Measurements from ENCODE around the gene TMEM266.

The TMEM266 gene

GRCh38 chr15:76099388-76099787 lies 39.6 kb downstream of the TMEM266 start:
- Mint-ChIP-seq H3K4me1 (ENCODE audit: low read depth) (no peaks in the 10 kb centered on the region), H3K27ac (no peak overlapping the region), H3K4me3 (no peak overlapping the region), H3K36me3 (ENCODE audit: low read depth) (no peaks in the 10 kb centered on the region), H3K9me3 (no peaks in the 10 kb centered on the region), H3K27me3 (peaks cover 70% of the 10 kb centered on the region)

DNA sequence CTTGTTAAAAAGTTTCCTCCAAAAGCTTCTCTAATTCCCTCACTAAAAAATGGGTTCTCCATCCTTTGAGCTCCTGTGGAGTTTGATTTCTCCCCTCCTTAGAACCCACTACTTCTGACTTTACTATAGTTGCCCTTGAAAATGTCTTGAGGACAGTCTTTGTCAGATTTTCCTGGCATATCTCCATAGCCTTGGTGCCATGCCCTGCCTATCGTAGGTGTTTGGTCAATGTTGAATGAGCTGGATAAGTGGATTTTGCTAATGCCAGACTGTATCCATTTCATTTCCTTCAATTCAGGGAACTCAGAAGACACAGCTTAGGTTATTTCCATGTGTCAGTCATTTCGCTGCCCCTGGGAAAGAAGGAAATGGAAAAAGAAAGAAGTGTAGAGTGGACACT lies 40.6 kb downstream of the TMEM266 start:
- Mint-ChIP-seq H3K27ac (no peak overlapping the region), H3K36me3 (ENCODE audit: low read depth) (no peaks in the 10 kb centered on the region), H3K27me3 (peaks cover 63% of the 10 kb centered on the region), H3K4me1 (ENCODE audit: low read depth) (no peaks in the 10 kb centered on the region), H3K4me3 (no peak overlapping the region), H3K9me3 (no peaks in the 10 kb centered on the region)

GRCh38 chr15:76101655-76102054 lies 41.9 kb downstream of the TMEM266 start:
- Mint-ChIP-seq H3K9me3 (no peaks in the 10 kb centered on the region), H3K27me3 (peaks cover 50% of the 10 kb centered on the region), H3K4me3 (no peak overlapping the region), H3K36me3 (ENCODE audit: low read depth) (no peaks in the 10 kb centered on the region), H3K27ac (no peak overlapping the region), H3K4me1 (ENCODE audit: low read depth) (no peaks in the 10 kb centered on the region)

DNA sequence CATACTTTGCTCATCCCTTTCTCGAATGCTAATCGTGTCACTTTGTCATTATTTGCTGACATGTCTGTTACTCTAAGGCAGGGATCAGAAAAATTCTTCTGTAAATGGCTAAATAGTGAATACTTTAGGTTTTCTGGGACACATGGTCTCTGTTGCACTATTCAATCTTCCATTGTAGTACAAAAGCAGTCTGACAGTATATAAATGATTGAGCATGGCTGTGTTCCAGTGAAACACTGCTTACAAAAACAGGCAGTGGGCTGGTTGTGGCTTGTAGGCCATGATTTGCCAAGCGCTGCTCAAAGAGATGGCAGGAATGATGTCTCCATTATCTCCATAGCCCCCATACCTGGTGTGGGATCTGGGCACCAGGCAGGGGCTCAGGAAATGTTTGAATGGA lies 45.6 kb downstream of the TMEM266 start:
- no peaks in the 10 kb centered on the region for H3K9me3 Mint-ChIP-seq
- no peaks in the 10 kb centered on the region for H3K4me1 Mint-ChIP-seq (ENCODE audit: low read depth)
- H3K27ac Mint-ChIP-seq, result no peak overlapping the region
- no peaks in the 10 kb centered on the region for H3K36me3 Mint-ChIP-seq (ENCODE audit: low read depth)
- H3K4me3 Mint-ChIP-seq, result no peak overlapping the region
- peaks cover 25% of the 10 kb centered on the region for H3K27me3 Mint-ChIP-seq

DNA sequence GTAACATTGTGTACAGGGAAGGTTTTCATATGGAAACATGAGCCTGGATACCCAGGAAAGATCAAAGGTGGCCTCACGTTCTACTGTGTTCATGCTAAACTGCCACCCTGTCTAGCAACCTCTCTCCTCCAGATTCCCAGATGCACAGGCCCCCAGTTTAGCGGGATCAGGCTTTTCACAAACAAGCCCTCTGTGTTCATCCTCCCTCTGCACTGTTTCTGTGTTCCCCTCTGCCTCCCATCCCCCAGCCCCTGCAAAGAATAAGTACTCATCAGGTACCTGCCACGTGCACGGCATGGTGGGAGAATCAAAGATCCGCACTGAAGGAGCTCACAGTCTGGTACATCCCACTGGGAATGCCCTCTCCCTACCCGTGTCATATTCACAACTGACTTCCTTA lies 46.1 kb downstream of the TMEM266 start:
- Mint-ChIP-seq H3K36me3 (ENCODE audit: low read depth) (no peaks in the 10 kb centered on the region), H3K27ac (no peak overlapping the region), H3K9me3 (no peaks in the 10 kb centered on the region), H3K4me3 (no peak overlapping the region), H3K27me3 (peaks cover 26% of the 10 kb centered on the region), H3K4me1 (ENCODE audit: low read depth) (no peaks in the 10 kb centered on the region)

- H3K36me3 Mint-ChIP-seq (ENCODE audit: low read depth), result no peaks in the 10 kb centered on the region
- no peaks in the 10 kb centered on the region for H3K9me3 Mint-ChIP-seq
- H3K27me3 Mint-ChIP-seq, result peaks cover 23% of the 10 kb centered on the region
- no peaks in the 10 kb centered on the region for H3K4me1 Mint-ChIP-seq (ENCODE audit: low read depth)
- H3K27ac Mint-ChIP-seq, result no peak overlapping the region
- no peak overlapping the region for H3K4me3 Mint-ChIP-seq
These were observed 47.4 kb downstream of the TMEM266 start for GRCh38 chr15:76107169-76107568.

DNA sequence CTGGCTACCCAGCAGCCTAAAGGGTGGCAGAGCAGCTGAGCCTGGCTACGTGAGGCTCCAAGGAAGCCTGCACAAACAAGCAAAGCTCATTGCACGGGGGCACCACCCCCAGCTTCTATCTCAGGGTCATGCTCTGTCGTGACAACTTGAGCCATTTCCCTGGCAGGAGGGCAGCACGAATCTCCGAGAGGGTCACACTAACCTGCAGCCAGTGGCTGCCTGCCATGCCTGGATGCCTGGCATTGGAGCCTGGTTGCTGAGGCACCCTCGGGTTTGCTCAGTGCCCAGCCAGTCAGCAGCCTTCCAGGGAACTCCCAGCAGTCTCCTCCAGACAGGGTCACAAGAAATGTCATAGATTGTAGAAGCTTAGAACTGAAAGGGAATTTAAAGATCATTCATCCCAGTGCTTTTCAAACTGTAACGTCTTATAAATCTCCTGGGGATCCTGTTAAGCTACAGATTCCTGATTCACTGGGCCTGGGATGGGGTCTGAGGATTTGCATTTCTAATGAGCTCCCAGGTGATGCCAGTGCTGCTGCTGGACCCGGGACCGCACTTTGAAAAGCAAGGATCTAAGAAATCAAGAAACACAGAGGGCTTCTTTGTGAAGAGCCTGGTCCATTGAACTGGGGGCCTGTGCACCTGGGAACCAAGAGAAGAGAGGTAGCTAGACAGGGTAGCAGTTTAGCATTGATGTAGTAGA lies 48.4 kb downstream of the TMEM266 start:
- H3K9me3 Mint-ChIP-seq, result no peaks in the 10 kb centered on the region
- no peak overlapping the region for H3K4me3 Mint-ChIP-seq
- no peaks in the 10 kb centered on the region for H3K36me3 Mint-ChIP-seq (ENCODE audit: low read depth)
- H3K27me3 Mint-ChIP-seq, result peaks cover 17% of the 10 kb centered on the region
- H3K4me1 Mint-ChIP-seq (ENCODE audit: low read depth), result no peaks in the 10 kb centered on the region
- no peak overlapping the region for H3K27ac Mint-ChIP-seq

- no peaks in the 10 kb centered on the region for H3K4me1 Mint-ChIP-seq (ENCODE audit: low read depth)
- peaks cover 15% of the 10 kb centered on the region for H3K27me3 Mint-ChIP-seq
- H3K27ac Mint-ChIP-seq, result no peak overlapping the region
- no peaks in the 10 kb centered on the region for H3K9me3 Mint-ChIP-seq
- H3K4me3 Mint-ChIP-seq, result no peak overlapping the region
- H3K36me3 Mint-ChIP-seq (ENCODE audit: low read depth), result no peaks in the 10 kb centered on the region
These were observed 49.3 kb downstream of the TMEM266 start for GRCh38 chr15:76109046-76109445.

DNA sequence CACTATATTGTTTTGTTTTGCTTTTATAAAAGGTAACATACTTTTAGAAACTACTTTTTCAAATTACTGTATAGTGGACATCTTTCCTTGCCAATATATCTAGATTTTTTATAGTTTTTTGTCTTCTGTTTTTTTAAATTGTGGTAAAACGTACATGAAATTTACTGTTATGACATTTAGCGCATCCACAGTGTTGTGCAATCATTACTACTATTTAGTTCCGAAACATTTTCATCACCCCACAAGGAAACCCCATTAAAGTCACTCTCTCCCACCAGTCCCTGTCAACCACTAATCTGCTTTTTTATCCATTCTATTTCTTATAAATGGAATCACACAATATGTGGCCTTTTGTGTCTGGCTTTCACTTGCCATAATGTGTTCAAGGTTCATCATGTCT lies 54.8 kb downstream of the TMEM266 start:
- H3K4me1 Mint-ChIP-seq (ENCODE audit: low read depth), result no peaks in the 10 kb centered on the region
- peaks cover 15% of the 10 kb centered on the region for H3K27me3 Mint-ChIP-seq
- no peak overlapping the region for H3K27ac Mint-ChIP-seq
- H3K9me3 Mint-ChIP-seq, result no peaks in the 10 kb centered on the region
- no peaks in the 10 kb centered on the region for H3K36me3 Mint-ChIP-seq (ENCODE audit: low read depth)
- H3K4me3 Mint-ChIP-seq, result no peak overlapping the region

GRCh38 chr15:76116138-76116885 lies 56.5 kb downstream of the TMEM266 start:
- no peaks in the 10 kb centered on the region for H3K9me3 Mint-ChIP-seq
- H3K4me1 Mint-ChIP-seq (ENCODE audit: low read depth), result no peaks in the 10 kb centered on the region
- peaks cover 8% of the 10 kb centered on the region for H3K27me3 Mint-ChIP-seq
- no peaks in the 10 kb centered on the region for H3K36me3 Mint-ChIP-seq (ENCODE audit: low read depth)
- H3K27ac Mint-ChIP-seq, result no peak overlapping the region
- H3K4me3 Mint-ChIP-seq, result no peak overlapping the region

DNA sequence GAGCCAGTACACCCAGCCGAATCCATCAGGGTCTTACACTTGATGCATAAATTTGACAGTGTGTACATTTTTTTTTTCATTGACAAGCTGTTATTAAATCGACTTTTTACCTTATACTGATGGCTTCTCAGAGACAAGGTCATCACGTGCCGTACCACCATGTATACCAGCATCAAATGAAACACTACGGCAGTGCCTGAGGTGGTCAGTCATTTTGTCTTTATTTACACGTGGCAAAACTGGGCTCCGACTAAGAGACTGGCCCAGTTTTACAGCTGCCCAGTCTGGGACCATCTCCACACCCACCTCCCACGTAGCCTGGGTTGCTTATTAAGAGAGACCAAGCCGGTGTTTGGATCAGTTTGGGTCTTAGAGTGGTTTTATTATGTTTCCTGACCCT lies 57.4 kb downstream of the TMEM266 start:
- Mint-ChIP-seq H3K4me1 (ENCODE audit: low read depth) (no peaks in the 10 kb centered on the region), H3K27me3 (peaks cover 11% of the 10 kb centered on the region), H3K36me3 (ENCODE audit: low read depth) (no peaks in the 10 kb centered on the region), H3K27ac (no peak overlapping the region), H3K9me3 (no peaks in the 10 kb centered on the region), H3K4me3 (no peak overlapping the region)

GRCh38 chr15:76118767-76119166 lies 59.0 kb downstream of the TMEM266 start:
- no peak overlapping the region for H3K27ac Mint-ChIP-seq
- no peaks in the 10 kb centered on the region for H3K9me3 Mint-ChIP-seq
- H3K4me1 Mint-ChIP-seq (ENCODE audit: low read depth), result no peaks in the 10 kb centered on the region
- H3K36me3 Mint-ChIP-seq (ENCODE audit: low read depth), result no peaks in the 10 kb centered on the region
- peaks cover 16% of the 10 kb centered on the region for H3K27me3 Mint-ChIP-seq
- no peak overlapping the region for H3K4me3 Mint-ChIP-seq

DNA sequence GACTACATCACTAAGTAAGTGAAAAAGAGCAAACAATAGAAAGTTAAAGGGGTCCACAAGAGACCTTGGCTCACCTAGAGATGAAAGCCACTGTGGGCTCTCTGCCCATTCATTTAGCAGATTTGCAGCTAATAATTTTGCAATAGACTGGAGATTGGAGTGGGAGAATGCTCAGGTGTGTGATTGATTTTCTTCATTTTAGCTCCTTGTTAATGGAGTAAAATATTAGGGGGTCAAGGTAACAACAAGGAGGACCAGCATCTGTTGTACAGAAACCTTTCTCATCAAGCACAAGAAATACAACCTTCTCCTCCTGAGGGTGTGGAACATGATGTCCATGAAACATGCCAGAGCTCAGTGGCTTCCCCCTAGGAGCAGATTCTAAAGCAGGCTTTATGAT lies 63.2 kb downstream of the TMEM266 start:
- H3K27ac Mint-ChIP-seq, result no peak overlapping the region
- peaks cover 32% of the 10 kb centered on the region for H3K27me3 Mint-ChIP-seq
- no peaks in the 10 kb centered on the region for H3K9me3 Mint-ChIP-seq
- no peak overlapping the region for H3K4me3 Mint-ChIP-seq
- no peaks in the 10 kb centered on the region for H3K36me3 Mint-ChIP-seq (ENCODE audit: low read depth)
- no peaks in the 10 kb centered on the region for H3K4me1 Mint-ChIP-seq (ENCODE audit: low read depth)

DNA sequence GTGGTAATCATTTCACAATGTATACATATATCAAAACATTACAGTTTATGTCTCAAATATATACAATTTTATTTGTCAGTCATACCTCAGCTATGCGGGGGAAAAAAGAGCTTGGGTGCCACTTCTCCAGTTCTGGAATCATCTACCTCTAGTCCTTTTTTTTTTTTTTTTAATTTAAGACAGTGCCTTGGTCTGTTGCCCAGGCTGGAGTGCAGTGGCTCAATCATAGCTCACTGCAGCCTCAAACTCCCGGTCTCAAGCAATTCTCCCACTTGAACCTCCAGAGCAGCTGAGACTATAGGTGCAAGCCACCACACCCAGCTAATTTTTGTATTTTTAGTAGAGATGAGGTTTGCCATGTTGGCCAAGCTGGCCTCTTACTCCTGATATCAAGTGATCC lies 67.4 kb downstream of the TMEM266 start:
- Mint-ChIP-seq H3K27me3 (peaks cover 42% of the 10 kb centered on the region), H3K27ac (no peak overlapping the region), H3K36me3 (ENCODE audit: low read depth) (no peaks in the 10 kb centered on the region), H3K4me1 (ENCODE audit: low read depth) (peaks cover 3% of the 10 kb centered on the region), H3K4me3 (no peak overlapping the region), H3K9me3 (no peaks in the 10 kb centered on the region)

DNA sequence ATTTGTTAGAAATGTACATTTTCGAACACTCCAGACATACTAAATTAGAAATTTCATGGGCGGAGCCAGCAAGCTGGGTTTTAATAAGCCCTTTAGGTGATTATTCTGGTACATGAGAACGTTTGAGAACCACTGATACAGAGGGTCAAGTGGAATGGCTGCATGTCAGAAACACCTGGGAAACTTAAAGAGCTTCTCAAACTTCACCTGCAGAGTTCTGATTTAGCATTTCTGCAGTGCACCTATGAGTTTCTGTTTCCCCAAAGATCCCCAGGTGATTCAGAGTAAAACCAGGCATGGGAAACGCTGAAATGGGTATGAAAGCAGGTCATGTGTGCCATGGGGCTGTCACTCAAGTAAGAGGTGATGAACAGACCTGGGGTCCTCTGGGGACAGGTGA lies 68.1 kb downstream of the TMEM266 start:
- H3K4me3 Mint-ChIP-seq, result no peak overlapping the region
- no peaks in the 10 kb centered on the region for H3K9me3 Mint-ChIP-seq
- H3K27ac Mint-ChIP-seq, result no peak overlapping the region
- H3K36me3 Mint-ChIP-seq (ENCODE audit: low read depth), result no peaks in the 10 kb centered on the region
- peaks cover 37% of the 10 kb centered on the region for H3K27me3 Mint-ChIP-seq
- peaks cover 3% of the 10 kb centered on the region for H3K4me1 Mint-ChIP-seq (ENCODE audit: low read depth)

- H3K27me3 Mint-ChIP-seq, result peaks cover 37% of the 10 kb centered on the region
- no peak overlapping the region for H3K27ac Mint-ChIP-seq
- H3K9me3 Mint-ChIP-seq, result peaks cover 3% of the 10 kb centered on the region
- no peak overlapping the region for H3K4me3 Mint-ChIP-seq
- H3K4me1 Mint-ChIP-seq (ENCODE audit: low read depth), result peaks cover 16% of the 10 kb centered on the region
- no peaks in the 10 kb centered on the region for H3K36me3 Mint-ChIP-seq (ENCODE audit: low read depth)
These were observed 74.8 kb downstream of the TMEM266 start for GRCh38 chr15:76134537-76134936.

Data from stimulated activated naive CD8-positive, alpha-beta T cell treated with anti-CD3 and anti-CD28 coated beads, Interleukin-15, Interleukin-2, amounts not matched to agents 100 ng/mL and 50 ng/mL, for 24 hours (primary cell).